Stimulated activated CD4-positive, alpha-beta T cell treated with anti-CD3 and anti-CD28 coated beads, Interleukin-4, amount 100 ng/mL, for 1 hour (primary cell): Measurements from ENCODE around the gene NUDT22.
"Not testable (repeated sequence)": the region's sequence is repeated elsewhere in the genome, so short reads cannot be mapped to it uniquely, and the experiment has no call there.

Experiments used
- DNase-seq: peaks from one replicate; pipeline ENCODE4 v3.0.0-alpha.2; 2020

Gene NUDT22

GRCh38 chr11:64245401-64245796 is 19.3 kb downstream of the NUDT22 start:
- DNase-seq, result no peak

GRCh38 chr11:64245797-64246620 is 19.9 kb downstream of the NUDT22 start:
- DNase-seq, result peak; percentile 86

DNA sequence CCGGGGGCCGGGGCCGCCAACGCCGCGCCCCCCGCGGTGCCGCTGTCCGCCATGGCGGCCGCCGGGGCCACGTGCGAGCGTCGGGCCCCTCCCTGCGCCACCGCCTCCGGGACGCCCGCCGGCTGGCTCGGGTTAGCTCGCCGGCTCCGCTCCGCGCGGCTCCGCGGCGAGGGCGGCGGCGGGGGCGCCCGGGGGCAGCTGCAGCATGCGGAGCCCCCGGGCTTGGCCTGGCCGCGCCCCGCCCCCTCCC is 20.5 kb downstream of the NUDT22 start:
- DNase-seq, result not testable (repeated sequence)

GRCh38 chr11:64246871-64247728 is 21.0 kb downstream of the NUDT22 start, which contains the start of gene PPP1R14B:
Gene PPP1R14B (minus strand): TSS chr11:64246943. CDS start chr11:64246673, 270 bp downstream.
- DNase-seq, result peak; percentile 87

DNA sequence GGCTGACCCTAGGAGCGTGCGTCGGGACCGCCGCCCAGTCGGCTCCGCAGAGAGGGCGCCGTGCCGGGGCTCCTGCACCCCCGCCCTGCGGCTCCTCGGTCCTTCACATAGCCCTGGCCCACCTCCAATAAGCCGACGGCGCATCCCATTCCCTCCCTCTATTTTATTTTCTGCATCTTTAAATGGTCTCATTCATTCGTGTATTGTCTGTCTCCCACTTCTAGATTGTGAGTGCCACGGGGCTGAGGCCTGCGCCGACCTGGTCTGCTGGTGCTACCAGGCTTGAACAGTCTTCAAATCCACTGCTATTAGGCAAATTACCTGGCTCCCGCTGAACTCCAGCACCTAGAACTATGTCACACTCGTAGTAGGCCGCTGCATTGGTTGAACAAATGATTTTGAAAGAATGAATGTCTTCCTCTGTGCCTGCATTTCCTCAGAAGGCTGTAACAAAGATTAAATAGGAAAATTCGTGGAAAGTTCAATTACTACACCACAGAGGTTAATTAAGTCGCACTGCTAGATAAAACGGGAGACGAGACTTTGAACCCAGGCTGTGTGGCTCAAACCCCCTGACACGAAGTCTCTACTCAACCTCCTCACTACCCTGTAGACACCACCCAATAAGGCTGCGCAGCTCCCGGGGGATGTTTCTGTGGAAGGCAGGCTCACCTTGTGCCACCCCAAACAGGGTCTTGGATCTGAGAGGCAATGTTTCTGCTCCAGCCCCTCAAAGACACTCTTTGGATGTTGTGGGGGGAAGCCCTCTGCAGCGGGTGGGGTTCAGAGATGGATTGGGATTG is 21.9 kb downstream of the NUDT22 start:
- DNase-seq, result no peak

DNA sequence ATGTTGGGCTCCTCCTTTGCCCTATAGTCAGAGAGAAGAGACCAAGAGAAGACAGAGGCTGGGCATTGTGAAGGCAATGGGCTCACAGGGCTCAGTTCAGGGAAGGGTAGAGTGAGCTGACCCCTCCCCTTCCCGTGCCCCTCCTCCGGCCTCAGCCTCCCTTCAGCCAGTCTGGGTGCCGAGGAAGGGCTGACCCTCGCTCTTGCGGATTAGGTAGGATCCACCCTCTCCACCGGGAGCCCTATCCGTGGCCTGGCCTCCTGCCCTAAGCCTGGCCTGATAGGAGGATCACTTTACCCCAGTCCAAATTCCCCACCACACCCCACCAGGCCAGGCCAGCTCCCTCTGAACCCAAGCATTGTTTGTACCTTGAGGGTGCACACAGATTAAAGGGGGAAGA is 22.5 kb downstream of the NUDT22 start:
- no peak for DNase-seq

- no peak for DNase-seq
Observed at GRCh38 chr11:64249038-64249437, 23.0 kb downstream of the NUDT22 start.

DNA sequence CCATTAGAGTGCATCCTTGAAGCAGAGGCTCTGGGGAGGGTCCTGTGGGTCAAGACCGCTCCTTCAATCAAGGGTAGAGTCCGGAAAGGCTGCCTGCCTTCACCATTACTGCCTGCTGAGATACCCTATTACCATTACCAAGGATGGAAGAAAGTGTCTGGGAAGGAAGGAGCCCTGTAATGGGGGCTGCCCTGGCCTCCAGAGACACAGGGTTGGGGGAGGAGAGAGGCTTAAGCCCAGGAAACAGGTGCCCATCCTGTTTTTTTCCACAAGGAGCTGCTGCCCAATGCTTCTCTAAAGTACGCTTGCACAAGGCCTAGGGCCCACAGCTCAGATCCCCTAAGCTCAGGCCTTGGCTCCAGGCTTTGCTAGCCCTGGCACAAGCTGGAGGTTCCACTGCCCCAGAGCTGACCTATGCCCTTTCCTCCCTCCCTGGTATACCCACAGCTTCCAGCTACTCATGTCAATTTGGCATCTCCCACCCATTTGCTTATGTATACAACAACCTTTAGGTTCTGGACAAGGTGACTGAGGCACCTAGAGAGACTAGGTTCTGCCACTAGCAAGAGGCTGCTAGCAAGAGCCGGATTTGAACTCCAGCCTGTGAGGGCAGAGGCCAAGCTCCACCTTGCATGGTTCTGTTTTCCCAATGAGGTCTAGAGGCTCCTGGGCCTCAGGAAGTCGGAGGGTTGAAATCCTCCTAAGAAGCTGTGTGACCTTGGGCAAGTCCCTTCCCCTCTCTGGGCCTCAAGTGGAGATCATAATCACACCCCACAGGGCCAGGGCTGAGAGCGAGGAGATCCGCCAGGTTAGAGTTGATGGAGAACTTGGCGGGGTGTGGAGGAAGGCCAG is 23.7 kb downstream of the NUDT22 start:
- no peak for DNase-seq

GRCh38 chr11:64250415-64251015 is 24.4 kb downstream of the NUDT22 start:
- no peak for DNase-seq

DNA sequence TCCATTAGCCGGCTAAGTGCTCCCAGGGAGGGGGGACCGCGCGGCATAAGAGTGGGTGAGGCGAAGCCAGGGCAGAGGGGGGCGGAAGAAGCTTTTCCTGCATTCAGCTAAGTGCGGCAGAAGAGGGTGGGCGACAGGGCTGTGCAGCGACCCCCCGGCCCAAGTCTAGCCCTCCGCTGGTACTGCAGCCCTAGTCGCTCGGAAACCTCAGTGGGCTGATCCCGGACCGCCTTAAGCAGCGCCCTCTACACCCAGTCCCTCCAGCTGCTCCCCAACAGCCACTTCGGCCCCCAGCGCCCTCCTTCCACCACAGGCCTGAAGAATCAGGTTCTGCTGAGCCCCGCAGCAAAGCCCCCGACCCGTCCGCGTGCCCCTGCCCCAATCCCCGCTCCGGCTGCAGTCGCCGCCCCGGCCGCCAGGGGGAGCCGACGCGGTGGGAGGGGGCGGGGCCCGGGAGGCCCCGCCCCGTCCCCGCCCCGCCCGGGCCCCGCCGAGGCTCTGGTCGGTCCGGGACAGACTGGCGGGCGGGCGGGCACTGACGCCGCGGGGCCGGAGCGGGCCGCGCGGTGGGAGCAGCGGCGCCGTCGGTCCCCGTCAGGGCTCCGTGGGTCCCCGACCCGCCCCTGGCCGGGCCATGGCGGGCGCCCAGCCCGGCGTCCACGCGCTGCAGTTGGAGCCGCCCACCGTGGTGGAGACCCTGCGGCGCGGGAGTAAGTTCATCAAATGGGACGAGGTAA is 25.1 kb downstream of the NUDT22 start, which contains the start of gene PLCB3:
TSS of gene PLCB3 (plus strand) at position 515 of the 737 bp plus-strand sequence. CDS start at position 635, 120 bp downstream.
- DNase-seq, result peak; percentile 64

DNA sequence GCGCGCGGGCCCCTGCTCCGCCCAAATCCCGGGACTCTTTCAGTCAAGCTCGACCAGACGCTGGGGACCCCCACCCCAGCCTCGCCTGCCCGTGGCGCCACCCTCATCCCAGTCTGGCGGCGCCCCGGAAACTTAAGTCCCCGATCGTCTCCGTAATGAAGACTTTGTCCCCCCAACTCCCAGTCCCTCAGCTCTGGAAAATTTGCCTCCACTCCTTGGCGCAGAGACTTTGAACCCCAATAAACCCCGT is 25.6 kb downstream of the NUDT22 start:
- DNase-seq, result no peak

- no peak for DNase-seq
Observed at GRCh38 chr11:64252003-64252872, 26.2 kb downstream of the NUDT22 start.

DNA sequence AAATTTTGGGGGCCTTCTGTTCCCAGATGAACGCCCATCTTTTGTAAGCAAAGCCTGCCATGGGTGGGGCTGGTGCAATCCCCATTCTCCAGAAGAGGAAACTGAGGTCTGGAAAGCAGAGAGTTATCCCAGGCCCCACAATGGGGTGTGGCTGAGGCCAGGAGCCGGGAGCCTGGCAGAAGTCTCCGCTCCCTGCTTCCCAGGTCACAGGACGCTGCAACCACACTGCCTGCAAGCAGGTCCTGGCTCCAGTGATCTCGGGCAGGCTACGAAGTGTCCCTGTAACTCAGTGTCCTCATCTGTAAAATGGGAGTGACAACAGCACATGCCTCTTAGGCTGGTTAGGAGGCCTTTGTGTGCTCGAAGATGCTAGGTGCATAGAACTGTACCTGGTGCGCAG is 27.0 kb downstream of the NUDT22 start:
- DNase-seq, result no peak

DNA sequence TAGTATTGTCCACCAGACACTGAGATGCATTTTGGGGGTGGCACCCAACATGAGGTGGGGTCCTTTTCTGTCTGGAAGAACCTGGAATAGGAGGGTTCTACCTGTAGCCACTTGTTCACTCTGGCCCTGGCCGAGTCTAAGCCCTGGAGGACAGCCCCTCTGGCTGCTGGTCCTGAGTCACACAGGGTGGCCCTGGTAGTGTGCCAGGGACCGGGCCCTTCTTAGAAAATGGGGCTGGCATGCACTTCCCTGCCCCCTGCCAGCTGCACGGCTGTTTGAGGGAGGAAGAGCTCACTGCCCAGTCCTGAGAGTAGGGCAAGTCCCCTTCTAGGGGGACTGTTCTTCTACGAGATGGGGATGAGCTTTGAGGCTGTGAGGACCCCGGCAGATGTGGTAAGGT is 27.4 kb downstream of the NUDT22 start:
- DNase-seq, result no peak

DNA sequence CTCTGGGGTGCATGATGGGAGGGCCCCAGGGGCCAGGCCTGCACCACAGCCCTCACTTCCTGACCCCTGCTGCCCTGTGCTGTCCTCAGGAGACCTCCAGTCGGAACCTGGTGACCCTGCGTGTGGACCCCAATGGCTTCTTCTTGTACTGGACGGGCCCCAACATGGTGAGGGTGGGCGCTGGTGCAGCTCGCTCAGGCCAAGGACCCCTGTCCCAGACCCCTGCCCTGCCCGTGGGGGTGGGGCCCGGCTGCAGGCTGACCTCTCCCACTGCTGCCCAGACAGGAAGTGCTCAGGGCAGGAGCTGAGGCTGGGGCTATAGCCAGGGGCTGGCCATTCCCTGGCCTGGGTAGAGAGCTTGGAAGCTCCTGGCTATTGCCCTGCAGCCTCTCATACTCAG is 28.3 kb downstream of the NUDT22 start:
- DNase-seq, result no peak

DNA sequence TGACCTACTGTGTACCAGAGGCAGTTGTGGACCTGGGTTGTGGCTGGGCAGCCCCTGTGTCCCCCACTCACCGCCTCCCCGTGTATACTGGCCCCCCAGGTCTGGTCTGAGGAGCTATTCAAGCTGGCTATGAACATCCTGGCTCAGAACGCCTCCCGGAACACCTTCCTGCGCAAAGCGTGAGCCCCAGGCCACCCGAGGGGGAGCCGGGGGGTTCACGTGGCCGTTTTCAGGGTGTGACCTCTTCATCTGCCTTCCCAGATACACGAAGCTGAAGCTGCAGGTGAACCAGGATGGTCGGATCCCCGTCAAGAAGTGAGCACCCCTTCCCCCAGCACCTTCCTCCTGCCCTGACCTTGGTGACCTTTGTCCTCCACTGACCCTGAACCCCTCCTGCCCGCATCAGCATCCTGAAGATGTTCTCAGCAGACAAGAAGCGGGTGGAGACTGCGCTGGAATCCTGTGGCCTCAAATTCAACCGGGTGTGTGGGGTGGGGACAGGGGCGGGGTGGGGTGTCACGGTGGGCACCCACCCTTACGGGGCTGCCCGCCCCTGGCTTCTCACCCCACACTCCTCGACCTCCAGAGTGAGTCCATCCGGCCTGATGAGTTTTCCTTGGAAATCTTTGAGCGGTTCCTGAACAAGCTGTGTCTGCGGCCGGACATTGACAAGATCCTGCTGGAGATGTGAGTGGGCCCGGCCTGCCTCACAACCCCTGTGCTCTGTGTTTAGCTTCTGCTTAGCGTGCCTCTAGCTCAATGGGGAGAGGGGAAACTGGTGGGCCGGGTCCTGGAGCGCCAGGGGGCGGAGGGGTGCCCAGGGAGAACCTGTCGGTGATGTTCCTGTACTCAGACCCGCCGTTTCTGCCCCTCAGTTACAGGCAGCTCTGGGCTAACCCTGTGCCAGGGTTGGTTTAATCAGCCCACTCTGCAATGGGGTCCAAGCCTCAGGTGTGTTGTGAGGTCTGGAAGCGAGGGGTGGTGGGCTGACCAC is 29.4 kb downstream of the NUDT22 start:
- no peak for DNase-seq

- no peak for DNase-seq
Observed at GRCh38 chr11:64256300-64256699, 30.2 kb downstream of the NUDT22 start.

GRCh38 chr11:64258356-64258755 is 32.3 kb downstream of the NUDT22 start:
- DNase-seq, result no peak

GRCh38 chr11:64258946-64259532 is 33.0 kb downstream of the NUDT22 start:
- DNase-seq, result no peak
